ENCODE data around the gene TTC28.

TTC28 gene

DNA sequence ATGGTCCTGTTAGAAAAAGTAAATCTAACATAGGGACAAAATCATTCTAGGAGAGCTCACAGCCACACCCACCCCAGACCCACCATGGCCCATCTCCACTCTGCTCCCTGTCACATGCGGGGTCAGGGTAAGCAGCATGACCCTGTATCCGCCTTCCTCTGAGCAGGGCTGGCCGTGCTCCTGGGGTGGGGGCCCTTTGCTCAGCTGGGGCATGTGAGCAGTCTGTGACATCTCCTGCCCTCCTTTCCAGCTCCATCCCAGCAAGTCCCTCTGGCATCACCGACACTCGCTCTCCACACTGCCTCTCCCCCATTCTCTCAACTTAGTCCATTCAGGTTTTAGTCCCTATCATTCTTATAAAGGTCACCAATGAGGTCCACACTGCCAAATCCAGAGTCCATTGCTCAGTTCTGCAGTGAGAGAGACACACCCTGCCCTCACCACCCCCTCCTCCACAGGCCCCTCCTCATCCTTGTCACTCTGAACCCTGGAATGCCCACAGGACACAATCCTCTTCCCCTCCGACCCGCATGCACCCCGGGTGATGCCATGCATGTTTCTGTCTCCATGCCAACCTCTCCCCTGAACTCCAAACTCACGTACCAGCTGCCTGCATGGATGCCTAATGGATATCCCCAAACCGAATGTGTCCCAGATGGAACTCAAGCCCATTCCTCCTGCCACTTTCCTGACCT lies 695.5 kb downstream of the TTC28 start:
- in situ Hi-C loops (cut with HindIII; ENCODE audit: low pct_unique_long_range_greater_than_20kb, low sequenced_read_pairs), result no loop called here
- no peak for DNase-seq (ENCODE audit: low read depth in 1 of 2, low spot score in 1 of 2)
- no peak for TF ChIP-seq JUND (IDR thresholded peaks at IDR 0.05; ENCODE audit: low read depth)

DNA sequence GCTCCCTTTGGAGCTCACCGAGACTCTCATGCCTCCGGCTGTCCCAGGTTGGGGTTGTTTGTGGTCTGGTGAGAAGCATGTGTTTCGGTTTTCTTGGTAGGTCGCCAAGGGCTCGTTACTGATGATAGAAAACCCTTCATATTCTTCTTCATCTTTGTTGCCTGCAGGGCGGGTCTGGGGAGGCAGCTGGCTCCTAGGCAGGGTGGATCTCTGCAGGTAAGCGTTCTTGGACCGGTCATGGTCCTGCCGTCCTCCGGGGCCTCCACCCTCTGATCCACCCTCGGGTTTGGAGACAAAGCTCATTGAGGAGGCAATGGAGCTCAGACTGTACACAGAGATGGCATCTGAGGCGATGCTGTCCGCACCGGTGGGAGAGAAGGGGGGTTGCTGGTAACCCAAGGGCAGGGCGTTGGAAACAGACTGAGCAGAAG lies 696.3 kb downstream of the TTC28 start:
- DNase-seq (ENCODE audit: low read depth in 1 of 2, low spot score in 1 of 2), result no peak

DNA sequence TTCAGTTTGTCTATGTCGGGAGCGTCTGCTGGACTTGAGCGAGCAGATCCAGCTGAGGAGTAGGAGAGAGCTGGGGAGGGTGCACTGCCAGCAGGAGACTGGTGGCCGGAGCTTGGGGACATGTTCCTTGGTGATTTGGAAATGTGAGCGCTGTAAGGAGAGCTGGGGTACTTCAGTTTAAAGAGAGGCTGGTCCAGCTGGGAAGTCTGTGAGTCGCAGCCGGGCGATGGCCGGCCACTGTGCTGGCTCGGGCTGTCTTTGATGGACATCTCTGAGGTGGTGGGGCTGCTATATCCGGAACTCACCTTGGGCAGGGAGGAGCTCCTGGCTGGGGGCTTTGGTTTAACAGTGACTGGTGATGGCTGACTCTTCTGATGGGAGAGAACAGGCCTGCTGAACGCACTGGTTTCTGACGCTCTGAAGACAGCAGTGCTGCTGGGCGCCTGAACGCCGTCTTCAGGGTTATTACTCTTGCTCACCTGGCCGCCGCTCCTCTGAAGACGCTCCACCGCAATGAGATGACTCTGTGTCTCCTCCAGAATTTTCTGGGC lies 696.9 kb downstream of the TTC28 start:
- no peak for TF ChIP-seq JUND (IDR thresholded peaks at IDR 0.05; ENCODE audit: low read depth)
- no peak for DNase-seq (ENCODE audit: low read depth in 1 of 2, low spot score in 1 of 2)
- in situ Hi-C loops (cut with HindIII; ENCODE audit: low pct_unique_long_range_greater_than_20kb, low sequenced_read_pairs), result no loop called here

More for the DNA sequence above, 696.3 kb downstream of the TTC28 start:
- no peak for TF ChIP-seq JUND (IDR thresholded peaks at IDR 0.05; ENCODE audit: low read depth)
- in situ Hi-C loops (cut with HindIII; ENCODE audit: low pct_unique_long_range_greater_than_20kb, low sequenced_read_pairs), result no loop called here

DNA sequence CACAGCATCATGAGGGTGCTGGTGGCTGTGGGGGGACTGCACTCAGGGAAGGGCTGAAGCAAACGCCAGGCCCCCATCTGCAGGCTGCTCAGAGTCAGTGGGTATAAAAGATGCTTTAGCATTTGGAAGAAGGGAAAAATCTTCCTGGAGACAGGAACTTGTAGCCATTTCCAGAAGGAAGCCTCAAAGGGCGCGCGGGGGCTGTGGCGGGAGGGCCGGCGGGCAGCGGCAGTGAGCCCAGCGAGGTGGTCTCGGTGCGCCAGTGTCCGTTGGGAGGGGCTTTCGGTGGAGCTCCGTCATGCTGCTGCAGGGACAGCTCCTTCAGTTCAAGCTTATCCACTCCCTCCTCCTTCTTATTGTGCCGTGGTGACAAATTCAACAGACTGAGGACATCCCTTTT lies 697.5 kb downstream of the TTC28 start:
- DNase-seq (ENCODE audit: low read depth in 1 of 2, low spot score in 1 of 2), result no peak
- no peak for TF ChIP-seq JUND (IDR thresholded peaks at IDR 0.05; ENCODE audit: low read depth)
- in situ Hi-C loops (cut with HindIII; ENCODE audit: low pct_unique_long_range_greater_than_20kb, low sequenced_read_pairs), result no loop called here

GRCh38 chr22:27980424-27981148 lies 699.1 kb downstream of the TTC28 start:
- no peak for TF ChIP-seq JUND (IDR thresholded peaks at IDR 0.05; ENCODE audit: low read depth)
- DNase-seq (ENCODE audit: low read depth in 1 of 2, low spot score in 1 of 2), result peak in 1 of 2 experiments; percentile 1
- in situ Hi-C loops (cut with HindIII; ENCODE audit: low pct_unique_long_range_greater_than_20kb, low sequenced_read_pairs), result no loop called here

DNA sequence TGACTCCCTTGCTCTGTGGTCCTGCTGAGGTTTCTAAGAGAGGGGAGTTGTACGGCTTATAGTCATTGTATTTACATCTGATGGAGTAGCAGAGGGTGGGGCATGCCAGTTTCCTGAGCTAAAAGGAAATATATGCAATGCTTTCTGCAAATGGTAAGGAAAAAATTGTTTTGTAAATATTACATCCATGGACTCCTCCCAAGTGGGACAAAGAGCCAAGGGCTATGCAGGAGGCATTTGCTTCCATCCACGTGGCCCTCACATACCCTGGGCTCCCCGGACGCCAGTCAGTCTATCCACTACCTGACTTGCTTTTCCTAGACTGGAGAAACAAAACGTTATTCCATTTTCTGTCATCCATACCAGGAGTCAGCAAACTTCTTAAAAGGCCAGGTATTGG lies 700.8 kb downstream of the TTC28 start:
- in situ Hi-C loops (cut with HindIII; ENCODE audit: low pct_unique_long_range_greater_than_20kb, low sequenced_read_pairs), result no loop called here
- TF ChIP-seq JUND (IDR thresholded peaks at IDR 0.05; ENCODE audit: low read depth), result no peak
- no peak for DNase-seq (ENCODE audit: low read depth in 1 of 2, low spot score in 1 of 2)

- in situ Hi-C loops (cut with HindIII; ENCODE audit: low pct_unique_long_range_greater_than_20kb, low sequenced_read_pairs), result no loop called here
- TF ChIP-seq JUND (IDR thresholded peaks at IDR 0.05; ENCODE audit: low read depth), result no peak
- no peak for DNase-seq (ENCODE audit: low read depth in 1 of 2, low spot score in 1 of 2)
Measured at GRCh38 chr22:27978317-27978716, 701.3 kb downstream of the TTC28 start.

DNA sequence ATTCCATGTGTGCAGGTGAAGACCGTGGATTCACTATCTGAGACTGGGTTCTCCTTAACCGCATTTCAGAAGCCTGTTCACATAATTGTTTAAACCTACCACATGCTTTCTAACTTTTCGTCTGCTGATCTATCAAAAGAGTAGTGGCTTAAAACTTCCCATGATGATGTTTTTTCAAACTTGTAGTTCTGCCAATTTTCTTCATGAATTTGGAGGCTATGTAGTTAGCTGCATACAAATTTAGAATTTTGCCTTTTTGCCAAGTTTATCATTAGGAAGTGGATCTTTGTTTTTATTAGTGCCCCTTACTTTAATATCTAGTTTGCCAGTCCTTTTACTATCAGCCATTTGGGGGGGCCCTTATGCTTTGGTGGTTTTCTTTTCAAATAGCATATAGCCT lies 703.1 kb downstream of the TTC28 start:
- TF ChIP-seq JUND (IDR thresholded peaks at IDR 0.05; ENCODE audit: low read depth), result no peak
- DNase-seq (ENCODE audit: low read depth in 1 of 2, low spot score in 1 of 2), result no peak
- in situ Hi-C loops (cut with HindIII; ENCODE audit: low pct_unique_long_range_greater_than_20kb, low sequenced_read_pairs), result no loop called here

DNA sequence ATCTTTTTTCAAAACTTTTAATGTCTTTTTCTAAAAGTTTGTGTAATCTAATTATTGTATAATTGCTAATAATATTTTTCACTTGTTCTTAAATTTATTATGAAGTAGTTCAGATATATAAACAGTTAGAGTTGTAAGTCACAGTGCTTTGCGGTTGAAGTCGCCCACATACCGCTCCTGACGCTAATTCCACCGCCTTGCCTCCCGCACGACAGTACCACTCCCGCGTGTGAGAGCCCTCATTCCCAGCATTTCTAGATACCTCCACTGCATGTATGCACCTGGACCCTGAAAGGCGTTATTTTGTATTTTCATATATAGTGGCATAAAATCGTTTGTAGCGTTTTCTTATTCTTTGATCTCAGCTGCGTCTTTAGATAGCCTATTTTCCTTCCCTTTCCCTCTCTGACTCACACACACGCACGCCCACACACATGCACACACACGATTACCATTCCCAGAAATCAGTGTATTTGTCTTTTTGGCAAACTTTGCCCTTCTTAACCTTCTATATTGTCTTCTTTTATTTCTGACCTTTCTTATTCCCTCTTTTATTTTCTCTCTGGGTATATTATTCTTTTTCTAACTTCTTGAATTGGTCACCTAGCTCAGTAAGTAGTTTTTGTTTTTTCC lies 704.1 kb downstream of the TTC28 start:
- DNase-seq (ENCODE audit: low read depth in 1 of 2, low spot score in 1 of 2), result no peak
- no peak for TF ChIP-seq JUND (IDR thresholded peaks at IDR 0.05; ENCODE audit: low read depth)
- in situ Hi-C loops (cut with HindIII; ENCODE audit: low pct_unique_long_range_greater_than_20kb, low sequenced_read_pairs), result no loop called here

- in situ Hi-C loops (cut with HindIII; ENCODE audit: low pct_unique_long_range_greater_than_20kb, low sequenced_read_pairs), result no loop called here
- no peak for TF ChIP-seq JUND (IDR thresholded peaks at IDR 0.05; ENCODE audit: low read depth)
- no peak for DNase-seq (ENCODE audit: low read depth in 1 of 2, low spot score in 1 of 2)
Measured at GRCh38 chr22:27973846-27974245, 705.8 kb downstream of the TTC28 start.

GRCh38 chr22:27972732-27973698 lies 706.6 kb downstream of the TTC28 start:
- no peak for TF ChIP-seq JUND (IDR thresholded peaks at IDR 0.05; ENCODE audit: low read depth)
- in situ Hi-C loops (cut with HindIII; ENCODE audit: low pct_unique_long_range_greater_than_20kb, low sequenced_read_pairs), result no loop called here
- DNase-seq (ENCODE audit: low read depth in 1 of 2, low spot score in 1 of 2), result no peak

GRCh38 chr22:27971926-27972325 lies 707.7 kb downstream of the TTC28 start:
- in situ Hi-C loops (cut with HindIII; ENCODE audit: low pct_unique_long_range_greater_than_20kb, low sequenced_read_pairs), result no loop called here
- TF ChIP-seq JUND (IDR thresholded peaks at IDR 0.05; ENCODE audit: low read depth), result no peak
- no peak for DNase-seq (ENCODE audit: low read depth in 1 of 2, low spot score in 1 of 2)
